AML-193 (cell line): ENCODE measurements around the gene SERPIND1.
"Not testable (repeated sequence)": the region's sequence is repeated elsewhere in the genome, so short reads cannot be mapped to it uniquely, and the experiment has no call there.

Experiments
- DNase-seq, 2 experiments: peaks; one replicate each; lab custom pipeline; 2025; lab: John Stamatoyannopoulos, UW

Gene SERPIND1

GRCh38 chr22:20773793-20774212 is at the start of gene SERPIND1:
Gene SERPIND1 (plus strand): TSS chr22:20774113. CDS start chr22:20779313, 5,200 bp downstream.
- no peak for DNase-seq

- no peak for DNase-seq
Measured at GRCh38 chr22:20724676-20725454, 49.0 kb upstream of the SERPIND1 start.

GRCh38 chr22:20725987-20726558 is 47.8 kb upstream of the SERPIND1 start:
- no peak for DNase-seq

GRCh38 chr22:20727118-20728015 is 46.5 kb upstream of the SERPIND1 start:
- no peak for DNase-seq

- DNase-seq, result no peak
Measured at GRCh38 chr22:20728523-20729190, 45.3 kb upstream of the SERPIND1 start.

- DNase-seq, result no peak
Measured at GRCh38 chr22:20729194-20729593, 44.7 kb upstream of the SERPIND1 start.

GRCh38 chr22:20732431-20732830 is 41.5 kb upstream of the SERPIND1 start:
- not testable (repeated sequence) for DNase-seq

GRCh38 chr22:20735356-20736162 is 38.4 kb upstream of the SERPIND1 start:
- DNase-seq, result not testable (repeated sequence)

GRCh38 chr22:20736891-20737290 is 37.0 kb upstream of the SERPIND1 start:
- not testable (repeated sequence) for DNase-seq

- peak; percentile 19 to 38 for DNase-seq
Measured at GRCh38 chr22:20738394-20739089, 35.4 kb upstream of the SERPIND1 start.

- DNase-seq, result no peak
Measured at GRCh38 chr22:20740222-20740951, 33.5 kb upstream of the SERPIND1 start.

- DNase-seq, result no peak
Measured at GRCh38 chr22:20741008-20741633, 32.8 kb upstream of the SERPIND1 start.

- peak; percentile 20 to 38 for DNase-seq
Measured at GRCh38 chr22:20741634-20742581, 32.0 kb upstream of the SERPIND1 start.

GRCh38 chr22:20742764-20743163 is 31.1 kb upstream of the SERPIND1 start:
- DNase-seq, result no peak

GRCh38 chr22:20744456-20744855 is 29.5 kb upstream of the SERPIND1 start:
- no peak for DNase-seq

GRCh38 chr22:20745119-20745518 is 28.8 kb upstream of the SERPIND1 start:
- DNase-seq, result no peak

GRCh38 chr22:20746431-20747189 is 27.3 kb upstream of the SERPIND1 start:
- no peak for DNase-seq
